Limb (tissue), 2 donors: Measurements from ENCODE around the gene MYO5C.
"Not testable (repeated sequence)": the region's sequence is repeated elsewhere in the genome, so short reads cannot be mapped to it uniquely, and the experiment has no call there.

Source experiments
- DNase-seq, 2 donors: peaks; one replicate each; pipeline ENCODE4 v3.0.0-alpha.2; 2016; ENCODE audit errors: extremely low spot score in 2 of 2

The MYO5C gene

GRCh38 chr15:52179278-52180195, 116.1 kb downstream of the MYO5C start:
- DNase-seq, result peak; percentile 77 to 91

DNA sequence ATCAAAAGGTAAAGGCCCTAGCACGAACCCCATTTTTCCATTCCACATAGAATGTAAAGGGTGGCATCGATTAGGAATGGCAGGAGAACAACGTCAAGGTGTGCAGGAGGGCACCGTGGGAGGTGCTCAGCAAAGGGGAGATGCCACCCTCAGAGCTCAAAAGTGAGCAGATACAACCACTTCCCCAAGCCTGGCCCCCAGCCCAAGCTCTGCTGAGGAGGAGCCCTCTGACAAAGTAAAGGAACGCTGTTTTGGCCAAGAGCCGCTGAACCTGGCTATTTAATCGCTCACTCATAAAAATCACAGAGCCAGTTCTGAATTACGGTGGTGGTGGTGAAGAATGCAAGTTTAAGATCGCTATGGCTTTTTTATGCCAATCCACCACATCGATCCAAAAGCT, 116.8 kb downstream of the MYO5C start:
- DNase-seq, result peak in 1 of 2 donors; percentile 59

GRCh38 chr15:52172869-52173268, 122.7 kb downstream of the MYO5C start:
- no peak for DNase-seq

GRCh38 chr15:52171807-52172206, 123.8 kb downstream of the MYO5C start:
- no peak for DNase-seq

GRCh38 chr15:52171386-52171785, 124.2 kb downstream of the MYO5C start:
- no peak for DNase-seq

DNA sequence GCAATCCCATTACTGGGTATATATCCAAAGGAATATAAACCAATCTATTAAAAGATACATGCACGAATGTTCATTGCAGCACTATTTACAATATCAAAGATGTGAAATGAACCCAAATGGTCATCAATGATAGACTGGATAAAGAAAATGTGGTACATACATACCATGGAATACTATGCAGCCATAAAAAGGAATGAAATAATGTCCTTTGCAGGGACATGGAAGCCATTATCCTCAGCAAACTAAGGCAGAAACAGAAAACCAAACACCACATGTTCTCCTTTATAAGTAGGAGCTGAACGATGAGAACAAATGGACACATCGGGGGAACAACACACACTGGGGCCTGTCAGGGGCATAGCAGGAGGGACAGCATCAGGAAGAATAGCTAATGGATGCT, 125.4 kb downstream of the MYO5C start:
- DNase-seq, result not testable (repeated sequence)

- DNase-seq, result not testable (repeated sequence)
Measured at GRCh38 chr15:52165494-52166131, 130.0 kb downstream of the MYO5C start.

GRCh38 chr15:52164631-52165265, 130.9 kb downstream of the MYO5C start:
- DNase-seq, result no peak

DNA sequence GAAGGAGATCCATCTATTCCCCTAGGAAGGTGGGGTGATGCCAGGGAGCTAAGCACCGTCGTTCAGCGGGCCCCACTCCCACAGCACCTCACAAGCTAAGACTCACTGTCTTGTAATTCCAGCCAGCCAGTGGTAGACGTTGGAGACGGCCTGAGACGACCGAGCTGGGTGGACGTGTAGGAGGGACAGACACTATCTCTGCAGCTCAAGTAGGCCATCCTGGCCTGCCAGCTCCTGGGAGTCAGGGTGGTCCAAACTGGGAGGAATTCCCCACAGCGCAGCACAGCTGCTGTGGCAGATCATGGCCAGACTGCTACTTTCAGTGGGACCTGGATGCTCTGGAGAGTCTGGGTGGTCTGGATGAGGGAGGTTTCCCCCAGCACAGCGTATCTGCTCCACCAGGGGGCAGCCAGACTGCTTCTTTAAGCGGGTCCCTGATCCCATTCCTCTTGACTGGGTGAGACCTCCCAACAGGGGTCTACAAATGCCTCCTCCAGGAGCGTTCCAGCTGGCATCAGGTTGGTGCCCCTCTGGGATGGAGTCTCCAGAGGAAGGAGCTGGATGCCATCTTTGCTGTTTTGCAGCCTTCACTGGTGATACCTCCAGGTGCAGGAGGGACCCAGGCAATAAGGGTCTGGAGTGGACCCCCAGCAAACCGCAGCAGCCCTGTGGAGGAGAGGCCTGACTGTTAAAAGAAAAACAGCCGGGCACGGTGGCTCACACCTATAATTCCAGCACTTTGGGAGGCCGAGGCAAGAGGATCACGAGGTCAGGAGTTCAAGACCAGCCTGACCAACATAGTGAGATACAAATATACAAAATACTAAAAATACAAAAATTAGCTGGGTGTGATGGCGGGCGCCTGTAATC, 132.0 kb downstream of the MYO5C start:
- no peak for DNase-seq

- DNase-seq, result no peak
Measured at GRCh38 chr15:52162876-52163275, 132.7 kb downstream of the MYO5C start.

DNA sequence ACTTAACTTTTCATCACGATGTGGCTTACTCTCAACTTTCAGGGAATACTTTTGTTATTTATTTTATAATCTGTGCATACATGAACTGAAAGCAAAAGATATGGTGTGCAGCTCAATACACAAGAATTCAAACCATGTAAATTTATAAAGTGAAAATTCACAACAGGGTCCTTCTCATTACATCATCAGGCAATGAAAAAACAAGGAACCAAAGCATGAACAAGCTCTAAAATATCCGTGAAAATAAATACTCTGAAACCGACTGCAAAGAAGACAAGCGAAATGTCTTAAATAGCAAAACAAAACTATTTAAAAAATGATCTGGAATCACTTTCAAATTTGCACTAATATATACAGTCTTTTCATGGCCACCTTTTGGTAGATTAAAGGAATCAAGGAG, 133.3 kb downstream of the MYO5C start:
- DNase-seq, result no peak

GRCh38 chr15:52161406-52161966, 134.1 kb downstream of the MYO5C start:
- no peak for DNase-seq

- DNase-seq, result no peak
Measured at GRCh38 chr15:52159645-52160044, 136.0 kb downstream of the MYO5C start.

GRCh38 chr15:52158084-52158765, 137.4 kb downstream of the MYO5C start:
- DNase-seq, result peak in 1 of 2 donors; percentile 3

DNA sequence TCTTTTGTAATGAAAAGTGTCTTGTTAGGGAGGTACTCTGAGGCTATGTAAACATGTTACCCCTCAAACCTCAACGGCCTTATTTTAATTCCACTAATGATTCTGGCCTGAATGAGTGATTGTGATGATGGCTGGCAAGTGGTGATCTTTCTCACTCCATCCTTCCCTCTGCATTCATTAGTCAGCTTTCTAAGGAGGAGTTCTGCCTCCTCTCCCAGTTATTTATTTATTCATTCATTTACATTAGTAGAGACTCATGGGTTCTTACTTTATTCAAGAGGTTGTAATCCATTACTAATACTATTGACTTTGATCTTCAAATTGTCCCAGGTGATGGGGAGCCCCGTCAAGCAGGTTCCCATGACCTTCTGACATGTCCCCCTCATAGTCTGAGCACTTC, 139.7 kb downstream of the MYO5C start:
- DNase-seq, result no peak

- peak in 1 of 2 donors; percentile 15 for DNase-seq
Measured at GRCh38 chr15:52154896-52155865, 140.4 kb downstream of the MYO5C start.

DNA sequence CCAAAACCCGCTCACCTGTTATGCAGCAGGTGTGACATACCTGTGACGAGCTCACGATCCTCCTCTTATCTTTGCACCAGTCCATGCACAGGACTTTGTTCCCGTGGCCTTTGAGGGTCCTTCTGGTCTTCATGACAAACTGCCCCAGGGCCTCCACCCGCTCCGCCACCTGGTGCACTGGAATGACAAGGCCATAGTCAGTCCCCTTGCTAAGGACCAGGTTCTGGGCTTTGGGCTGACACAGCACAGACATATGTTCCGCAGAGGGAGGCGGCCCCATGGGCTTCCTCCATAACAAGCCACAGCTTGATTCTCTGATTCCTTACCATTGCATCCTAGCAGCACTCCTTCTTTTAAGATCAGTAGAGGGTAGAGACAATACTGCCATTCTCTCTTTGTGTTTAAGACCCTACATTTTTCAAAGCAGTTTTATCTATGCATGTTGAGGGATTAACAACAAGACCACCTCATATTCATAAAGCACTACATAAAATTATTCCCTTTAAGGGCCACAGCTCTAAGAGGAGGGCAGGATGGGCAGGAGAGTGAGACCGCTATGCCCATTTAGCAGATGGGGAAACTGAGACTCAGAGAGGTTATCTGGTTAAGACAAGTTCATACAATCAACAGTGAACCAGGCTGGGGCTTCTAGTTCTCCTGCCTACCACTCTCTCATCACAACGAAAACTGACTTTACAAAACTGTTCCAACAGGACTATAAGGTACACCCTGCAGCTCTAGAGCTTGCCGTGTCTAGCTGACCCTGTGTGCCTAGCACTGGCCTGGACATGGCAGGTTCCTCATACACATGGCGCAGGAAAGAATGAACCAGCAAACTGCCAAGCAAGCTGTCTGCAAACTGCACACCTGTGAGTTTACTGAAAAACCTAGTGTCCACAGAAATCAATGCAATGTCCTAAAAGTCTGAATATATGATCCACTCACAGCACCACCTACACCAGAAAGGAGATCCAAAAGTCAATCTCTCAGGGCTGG, 141.4 kb downstream of the MYO5C start:
- no peak for DNase-seq

GRCh38 chr15:52151353-52151752, 144.3 kb downstream of the MYO5C start:
- DNase-seq, result no peak
